ENCODE measurements around the gene ABCC5.
"Not testable (repeated sequence)": the region's sequence is repeated elsewhere in the genome, so short reads cannot be mapped to it uniquely, and the experiment has no call there.

ABCC5 gene

GRCh38 chr3:184015381-184016019, 2.2 kb downstream of the ABCC5 start:
- DNase-seq, result no peak

DNA sequence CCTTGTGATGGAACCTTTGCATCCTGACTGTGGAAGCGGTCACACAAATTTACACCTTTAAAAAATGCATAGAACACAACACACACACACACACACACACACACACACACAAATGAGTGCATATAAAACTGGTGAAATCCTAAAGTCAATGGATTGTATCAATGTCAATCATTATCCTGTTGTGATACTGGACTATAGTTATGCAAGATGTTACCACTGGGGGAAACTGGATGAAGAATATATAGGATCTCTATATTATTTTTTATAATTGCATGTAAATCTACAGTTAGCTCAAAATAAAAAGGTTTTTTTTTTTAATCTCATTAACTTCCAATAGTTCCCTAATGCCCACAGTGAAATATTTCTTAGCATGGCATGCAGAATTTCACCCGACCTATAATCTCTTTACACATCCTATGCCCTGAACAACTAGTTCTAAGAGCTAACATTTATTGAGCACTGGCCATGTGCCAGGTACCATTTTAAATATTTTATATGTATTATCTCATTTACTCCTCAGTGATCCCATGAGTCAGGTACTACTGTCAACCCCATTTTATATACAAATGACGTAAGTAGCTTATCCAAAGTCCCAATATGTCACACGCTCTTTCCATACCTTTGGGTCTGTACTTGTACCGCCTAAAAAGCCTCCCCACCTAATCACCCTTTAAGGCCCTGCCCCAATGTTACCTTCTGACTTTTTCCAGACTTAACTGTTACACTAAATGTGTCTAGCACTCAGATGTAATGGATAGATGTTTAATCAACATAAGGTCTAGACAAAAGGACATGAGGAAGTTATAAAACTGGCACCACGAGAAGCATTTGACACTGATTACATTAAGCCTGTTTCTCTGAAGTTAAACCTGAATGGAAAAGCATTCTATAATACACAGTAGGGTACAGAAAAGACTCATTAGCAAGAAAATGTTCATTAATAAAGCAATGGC, 5.5 kb downstream of the ABCC5 start:
- no peak for DNase-seq

GRCh38 chr3:184011230-184011876, 6.3 kb downstream of the ABCC5 start:
- no peak for DNase-seq

- DNase-seq, result no peak
Observed at GRCh38 chr3:184008161-184008560, 9.5 kb downstream of the ABCC5 start.

DNA sequence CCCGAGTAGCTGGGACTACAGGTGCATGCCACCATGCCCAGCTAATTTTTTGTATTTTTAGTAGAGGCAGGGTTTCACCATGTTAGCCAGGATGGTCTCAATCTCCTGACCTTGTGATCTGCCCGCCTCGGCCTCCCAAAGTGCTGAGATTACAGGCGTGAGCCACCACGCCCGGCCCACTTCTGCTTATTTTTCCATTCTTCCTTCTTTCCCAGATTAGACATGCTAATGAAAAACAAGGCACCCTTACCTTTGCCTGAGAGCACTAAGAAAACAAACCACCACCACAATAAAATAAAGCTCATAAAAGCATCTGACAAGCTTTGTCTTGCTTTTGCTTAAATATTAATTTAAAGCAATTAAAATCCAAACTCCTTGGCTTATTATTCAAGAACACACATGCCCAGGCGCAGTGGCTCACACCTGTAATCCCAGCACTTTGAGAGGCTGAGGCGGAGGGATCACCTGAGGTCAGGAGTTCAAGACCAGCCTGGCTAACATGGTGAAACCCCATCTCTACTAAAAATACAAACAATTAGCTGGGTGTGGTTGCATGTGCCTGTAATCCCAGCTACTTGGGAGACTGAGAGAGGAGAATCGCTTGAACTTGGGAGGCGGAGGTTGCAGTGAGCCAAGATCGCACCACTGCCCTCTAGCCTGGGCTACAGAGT, 10.4 kb downstream of the ABCC5 start:
- not testable (repeated sequence) for DNase-seq

DNA sequence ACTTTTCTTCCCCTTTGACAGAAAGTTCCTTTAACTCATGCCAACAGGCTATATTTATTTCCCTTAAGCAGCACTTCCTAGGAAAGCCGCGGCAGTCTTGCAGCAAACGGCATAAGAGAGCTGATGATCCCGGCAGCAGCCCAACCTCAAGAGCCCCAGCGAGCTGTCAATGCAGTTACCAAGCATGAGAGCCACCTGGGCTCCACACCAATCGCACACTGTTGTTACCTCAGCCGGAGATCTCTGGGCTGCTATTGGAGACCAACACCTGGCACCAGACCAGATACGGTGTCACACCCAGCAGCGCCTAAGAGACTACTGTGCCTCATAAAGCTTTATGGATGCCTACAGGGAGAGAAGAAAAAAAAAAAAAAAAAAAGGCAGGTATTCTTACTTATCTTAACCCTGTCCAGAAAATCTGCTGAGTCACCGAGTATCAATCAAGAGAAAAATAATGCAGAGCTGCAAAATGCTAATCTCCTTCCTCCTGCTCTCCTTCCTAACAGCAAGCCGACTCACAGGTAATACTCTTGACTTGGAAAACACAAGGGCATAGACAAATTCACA, 11.7 kb downstream of the ABCC5 start:
- DNase-seq, result peak; percentile 93

DNA sequence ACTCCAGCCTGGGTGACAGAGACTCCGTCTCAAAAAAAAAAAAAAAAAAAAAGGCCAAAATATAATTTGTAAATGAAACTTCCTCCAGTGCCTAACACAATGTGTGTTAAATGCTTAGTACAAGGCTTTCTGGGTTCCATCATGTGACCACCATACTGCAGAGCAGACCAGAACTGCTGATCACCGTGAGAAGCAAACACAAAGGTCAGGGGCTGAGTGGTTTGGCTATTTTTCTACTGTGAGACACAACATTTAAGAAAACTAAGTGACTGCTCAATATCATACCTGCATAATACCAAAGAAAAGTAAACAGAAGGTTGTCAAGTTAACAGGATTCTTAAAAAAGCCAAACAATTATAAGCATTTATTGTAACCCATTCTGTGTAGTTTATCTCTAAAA, 13.2 kb downstream of the ABCC5 start:
- DNase-seq, result no peak

- DNase-seq, result no peak
Observed at GRCh38 chr3:184003187-184003967, 14.3 kb downstream of the ABCC5 start.

DNA sequence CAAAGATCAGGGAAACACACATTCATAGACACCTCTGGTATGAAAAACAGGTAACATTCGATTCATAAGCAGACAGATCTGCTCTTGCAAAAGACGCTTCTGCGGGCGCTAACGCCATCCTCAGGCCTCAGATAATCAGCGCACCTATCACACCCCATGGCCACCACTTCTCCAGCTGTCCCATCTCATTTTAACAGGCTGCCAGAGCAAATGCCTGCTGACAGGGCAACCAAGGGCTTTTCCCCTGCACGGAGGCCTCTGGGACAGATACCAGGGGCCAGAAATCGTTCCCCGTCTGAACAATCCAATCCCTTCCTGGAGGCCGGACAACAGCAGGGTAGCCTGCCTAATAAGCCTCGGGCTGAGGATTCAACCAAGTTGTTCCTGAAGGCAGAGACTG, 15.2 kb downstream of the ABCC5 start:
- no peak for DNase-seq

DNA sequence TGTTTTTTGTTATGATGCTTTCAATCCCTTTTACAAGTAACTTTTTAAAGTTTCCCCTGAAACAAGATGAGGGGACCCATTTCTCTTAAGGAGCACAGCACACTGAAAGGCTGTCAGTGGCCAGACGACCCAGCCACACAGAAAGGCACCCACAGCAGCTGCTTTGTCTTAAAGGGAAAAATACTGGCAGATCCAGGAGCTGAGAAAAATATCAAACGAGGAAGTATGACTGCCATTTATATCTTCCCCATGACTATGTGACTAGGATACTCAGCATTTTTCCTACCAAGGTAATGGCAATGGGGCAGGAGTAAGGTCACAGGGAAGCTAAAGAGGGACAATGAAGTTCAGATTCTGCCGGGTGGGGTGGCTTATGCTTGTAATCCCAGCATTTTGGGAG, 15.9 kb downstream of the ABCC5 start:
- DNase-seq, result no peak

- DNase-seq, result no peak
Observed at GRCh38 chr3:183991403-183991802, 26.3 kb downstream of the ABCC5 start.

DNA sequence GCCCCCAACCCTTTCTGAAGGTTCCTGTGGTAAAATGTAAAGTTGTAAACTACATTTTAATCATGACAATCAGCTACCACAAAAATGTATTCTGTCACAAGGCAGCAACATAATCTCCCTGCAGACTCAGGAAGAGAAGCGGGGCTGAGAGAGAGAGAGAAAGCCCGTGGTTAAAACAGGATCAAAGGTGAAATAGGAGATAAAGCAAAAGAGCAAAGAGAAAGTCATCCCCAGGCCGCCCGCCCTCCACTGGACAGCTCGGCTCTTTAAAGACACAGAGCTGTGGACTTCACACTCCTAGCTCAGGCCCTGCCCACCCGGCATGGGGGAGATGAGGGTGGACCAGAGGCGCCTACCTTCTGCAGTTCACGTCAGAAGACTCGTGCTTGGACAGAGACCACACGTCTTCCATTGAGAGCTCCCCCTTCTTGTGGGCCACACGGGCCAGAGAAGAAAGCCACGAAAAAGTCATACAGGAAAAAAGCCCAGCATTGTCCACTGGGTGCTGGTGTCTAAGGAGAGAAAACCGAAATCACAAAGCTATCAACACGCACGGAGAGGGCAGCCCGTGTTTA, 29.4 kb downstream of the ABCC5 start:
- DNase-seq, result no peak

GRCh38 chr3:183987000-183987600, 30.6 kb downstream of the ABCC5 start:
- peak; percentile 19 for DNase-seq

DNA sequence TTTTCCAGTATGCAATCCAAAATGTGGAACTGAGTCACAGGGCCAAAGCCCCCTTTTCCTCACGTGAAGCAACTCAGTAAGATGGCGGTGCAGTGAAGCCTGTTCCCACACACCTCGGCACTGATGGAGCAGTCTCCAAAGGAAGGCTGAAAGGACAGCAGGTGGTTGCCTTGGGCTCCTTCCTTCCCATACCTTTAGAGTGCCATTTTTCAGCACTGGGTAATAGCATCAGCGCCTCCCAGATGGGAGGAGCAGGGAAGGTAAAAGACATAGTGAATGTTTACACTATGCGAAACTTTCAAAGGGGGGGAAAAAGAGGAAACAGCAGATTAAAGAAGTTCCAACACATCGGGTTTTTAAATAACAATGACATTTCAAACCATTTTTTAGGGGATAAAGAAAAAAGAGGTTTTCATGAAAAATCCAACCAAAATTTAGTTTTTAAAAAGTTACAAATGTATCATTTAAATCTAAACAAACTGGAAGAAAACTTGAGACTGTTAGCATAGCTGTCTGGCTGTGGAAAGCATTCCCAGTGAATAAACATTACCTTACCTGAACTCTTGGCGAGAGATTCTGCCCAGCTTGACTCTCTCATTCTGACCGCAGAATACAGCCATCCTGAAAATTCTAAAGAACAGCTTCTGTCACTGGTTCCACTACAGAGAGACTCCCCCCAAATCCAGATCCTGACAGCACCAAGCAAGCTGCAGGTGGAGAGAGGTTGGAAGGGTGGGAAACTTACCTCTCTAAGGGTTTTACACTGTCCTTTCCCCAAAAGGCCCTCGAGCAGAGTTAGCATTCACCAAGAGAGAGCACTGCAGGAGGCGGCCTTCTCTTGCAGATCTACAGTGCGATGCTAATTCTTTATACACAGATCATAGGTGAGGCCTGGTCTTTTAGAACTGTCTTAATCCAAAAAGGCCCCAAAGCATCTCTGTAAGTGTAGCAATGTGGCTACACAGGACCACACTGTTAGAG, 32.6 kb downstream of the ABCC5 start:
- DNase-seq, result no peak

- DNase-seq, result no peak
Observed at GRCh38 chr3:183984127-183984740, 33.5 kb downstream of the ABCC5 start.

DNA sequence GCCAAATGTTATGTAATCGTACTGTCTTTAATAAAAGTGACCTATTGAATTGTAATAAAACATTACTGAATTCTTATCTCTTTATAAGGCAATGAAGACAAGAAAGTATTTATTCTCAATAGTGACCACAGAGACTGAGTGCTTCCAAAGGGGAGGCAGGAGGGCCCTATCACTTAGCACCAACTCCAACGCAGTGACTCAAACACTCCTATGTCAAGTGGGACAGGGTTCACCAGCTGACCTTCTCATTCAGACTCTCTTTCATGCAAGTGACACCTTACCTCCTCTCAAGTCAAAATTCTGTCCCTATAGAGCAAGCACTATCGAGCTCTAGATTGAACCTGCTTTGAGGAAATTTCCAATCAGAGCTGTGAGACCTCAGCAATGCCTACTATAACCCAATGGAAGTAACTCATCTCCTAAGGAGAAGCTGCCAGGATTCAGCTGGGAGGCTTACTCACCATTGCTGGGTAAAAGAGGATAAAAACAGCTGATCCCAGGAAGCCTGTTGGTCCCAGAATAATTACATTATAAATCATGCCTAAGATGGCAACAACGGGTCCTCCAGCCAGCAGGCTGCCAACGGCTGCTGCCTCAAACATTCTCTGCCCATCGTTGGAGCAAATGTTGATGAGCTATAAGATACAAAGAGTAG, 35.6 kb downstream of the ABCC5 start:
- DNase-seq, result no peak

- no peak for DNase-seq
Observed at GRCh38 chr3:183980403-183980802, 37.3 kb downstream of the ABCC5 start.

- no peak for DNase-seq
Observed at GRCh38 chr3:183975981-183976662, 41.6 kb downstream of the ABCC5 start.

All from NCI-H1436 (cell line).